H9 (cell line): ENCODE measurements around the gene PTDSS2. TPM values are rescaled to one million over a fixed set of nuclear protein-coding genes. Genes with fewer than 3 reads are reported as not detected.

ENCODE experiments used
- DNase-seq: peaks from one replicate; pipeline ENCODE4 v3.0.0-alpha.2; 2017
- H2AFZ ChIP-seq: one replicate; pipeline ENCODE4 v1.6.1; 2013; ENCODE audit warnings: mild to moderate bottlenecking, low read length, control low read depth, moderate library complexity
- H2AK5ac ChIP-seq: 2 replicates; pipeline ENCODE4 v1.6.1; 2013; ENCODE audit warnings: low read length, control low read depth, mixed read lengths; ENCODE audit not compliant: insufficient read length
- H2BK120ac ChIP-seq: one replicate; pipeline ENCODE4 v1.6.1; 2013; ENCODE audit warnings: low read depth, mild to moderate bottlenecking, low read length, control low read depth, inconsistent platforms; ENCODE audit not compliant: poor library complexity, severe bottlenecking
- H2BK12ac ChIP-seq: 2 replicates; pipeline ENCODE4 v1.6.1; 2013; ENCODE audit warnings: low read length, control low read depth, mixed read lengths, low read depth; ENCODE audit not compliant: insufficient read length
- H2BK15ac ChIP-seq: 2 replicates; pipeline ENCODE4 v1.6.1; 2013; ENCODE audit warnings: low read depth, low read length, control low read depth
- H2BK20ac ChIP-seq: one replicate; pipeline ENCODE4 v1.6.1; 2013; ENCODE audit warnings: low read depth, mild to moderate bottlenecking, low read length, control low read depth, inconsistent platforms; ENCODE audit not compliant: poor library complexity, severe bottlenecking
- H2BK5ac ChIP-seq: 2 replicates; pipeline ENCODE4 v1.6.1; 2013; ENCODE audit warnings: low read length, control low read depth, mixed read lengths; ENCODE audit not compliant: insufficient read length
- H3K14ac ChIP-seq: 2 replicates; pipeline ENCODE4 v1.6.1; 2013; ENCODE audit warnings: low read length, control low read depth; ENCODE audit not compliant: insufficient read depth
- H3K18ac ChIP-seq: 2 replicates; pipeline ENCODE4 v1.6.1; 2013; ENCODE audit warnings: low read depth, mild to moderate bottlenecking, mixed read lengths, low read length, control low read depth; ENCODE audit not compliant: insufficient read length
- H3K23ac ChIP-seq: 2 replicates; pipeline ENCODE4 v1.6.1; 2013; ENCODE audit warnings: low read length, control low read depth, mixed read lengths, low read depth; ENCODE audit not compliant: insufficient read length
- H3K23me2 ChIP-seq: 2 replicates; pipeline ENCODE4 v1.6.1; 2013; ENCODE audit warnings: low read depth, mild to moderate bottlenecking, mixed read lengths, low read length, control low read depth; ENCODE audit not compliant: insufficient read length, poor library complexity, severe bottlenecking
- H3K27ac ChIP-seq: 2 replicates; pipeline ENCODE4 v1.5.1; 2013; ENCODE audit warnings: low read length, control low read depth, mixed read lengths, low read depth; ENCODE audit not compliant: insufficient read length
- H3K27me3 ChIP-seq: 2 replicates; pipeline ENCODE4 v1.6.1; 2013; ENCODE audit warnings: low read length, control low read depth, inconsistent platforms; ENCODE audit not compliant: insufficient read depth
- H3K4ac ChIP-seq: 2 replicates; pipeline ENCODE4 v1.6.1; 2013; ENCODE audit warnings: low read depth, mild to moderate bottlenecking, control low read depth, inconsistent platforms, low read length, moderate library complexity
- H3K4me1 ChIP-seq: 2 replicates; pipeline ENCODE4 v1.6.1; 2013; ENCODE audit warnings: low read length, control low read depth, inconsistent platforms; ENCODE audit not compliant: insufficient read depth
- H3K4me2 ChIP-seq: 2 replicates; pipeline ENCODE4 v1.6.1; 2013; ENCODE audit warnings: low read length, control low read depth, mixed read lengths; ENCODE audit not compliant: insufficient read length, insufficient read depth
- H3K56ac ChIP-seq: 2 replicates; pipeline ENCODE4 v1.6.1; 2013; ENCODE audit warnings: low read depth, mild to moderate bottlenecking, mixed read lengths, low read length, control low read depth; ENCODE audit not compliant: insufficient read length
- H3K79me1 ChIP-seq: 2 replicates; pipeline ENCODE4 v1.6.1; 2013; ENCODE audit warnings: low read depth, mild to moderate bottlenecking, moderate library complexity, low read length, control low read depth, inconsistent platforms; ENCODE audit not compliant: insufficient read depth, poor library complexity, severe bottlenecking
- H3K79me2 ChIP-seq: 2 replicates; pipeline ENCODE4 v1.6.1; 2013; ENCODE audit warnings: low read length, control low read depth, inconsistent platforms; ENCODE audit not compliant: insufficient read depth
- H3K9ac ChIP-seq: 2 replicates; pipeline ENCODE4 v1.6.1; 2013; ENCODE audit warnings: low read length, control low read depth, mixed read lengths; ENCODE audit not compliant: insufficient read length; ENCODE audit errors: extremely low read depth
- H3K9me3 ChIP-seq: one replicate; pipeline ENCODE4 v1.6.1; 2013; ENCODE audit warnings: low read depth, low read length, inconsistent platforms; ENCODE audit not compliant: control insufficient read depth
- H3T11ph ChIP-seq: one replicate; pipeline ENCODE4 v1.6.1; 2013; ENCODE audit warnings: mild to moderate bottlenecking, low read length, control low read depth, inconsistent platforms
- H4K20me1 ChIP-seq: one replicate; pipeline ENCODE4 v1.6.1; 2013; ENCODE audit not compliant: control insufficient read depth, insufficient read length, insufficient read depth
- H4K5ac ChIP-seq: 2 replicates; pipeline ENCODE4 v1.6.1; 2013; ENCODE audit warnings: low read depth, mild to moderate bottlenecking, mixed read lengths, low read length, control low read depth; ENCODE audit not compliant: insufficient read length
- H4K8ac ChIP-seq: replicated peaks from 2 replicates; pipeline ENCODE4 v1.6.1; 2013; ENCODE audit warnings: low read length, control low read depth, mixed read lengths, low read depth; ENCODE audit not compliant: insufficient read length
- H4K91ac ChIP-seq: 2 replicates; pipeline ENCODE4 v1.6.1; 2013; ENCODE audit warnings: low read depth, mild to moderate bottlenecking, moderate library complexity, mixed read lengths, low read length, control low read depth; ENCODE audit not compliant: insufficient read length
- H3K27ac Mint-ChIP-seq, 3 experiments: 2 replicates in 2 of 3; 3 replicates in 1 of 3; pipeline ENCODE4 v1.8.0; 2020 to 2021; ENCODE audit warnings: mixed read lengths in 3 of 3, mild to moderate bottlenecking in 1 of 3, moderate library complexity in 1 of 3
- H3K27me3 Mint-ChIP-seq: 2 replicates; pipeline ENCODE4 v1.8.0; 2021; ENCODE audit warnings: low read depth, mild to moderate bottlenecking, moderate library complexity, mixed read lengths
- H3K36me3 Mint-ChIP-seq, 3 experiments: 2 replicates in 2 of 3; 3 replicates in 1 of 3; pipeline ENCODE4 v1.8.0; 2020 to 2021; ENCODE audit warnings: low read depth in 3 of 3, mixed read lengths in 3 of 3; ENCODE audit not compliant: insufficient read depth in 1 of 3
- H3K4me1 Mint-ChIP-seq, 2 experiments: 2 replicates each; pipeline ENCODE4 v1.8.0; 2020; ENCODE audit warnings: mixed read lengths in 2 of 2
- H3K4me3 Mint-ChIP-seq, 2 experiments: 2 replicates in 1 of 2; 3 replicates in 1 of 2; pipeline ENCODE4 v1.8.0; 2020 to 2021; ENCODE audit warnings: mild to moderate bottlenecking in 2 of 2, mixed read lengths in 2 of 2, moderate library complexity in 1 of 2
- H3K9me3 Mint-ChIP-seq, 2 experiments: 2 replicates in 1 of 2; 3 replicates in 1 of 2; pipeline ENCODE4 v1.8.0; 2020; ENCODE audit warnings: mild to moderate bottlenecking in 2 of 2, mixed read lengths in 2 of 2, moderate library complexity in 1 of 2
- WGBS: extraction: QIAGEN DNeasy Blood & Tissue Kit; methylation state at CpG from one replicate; pipeline ENCODE4 v1.1.7; 2013; ENCODE audit warnings: missing lambda C conversion rate, low lambda C conversion rate, mixed read lengths; ENCODE audit not compliant: insufficient read length; ENCODE audit errors: extremely low coverage; 5-methylcytosine and 5-hydroxymethylcytosine counted together
- total RNA-seq: library from RNA; stranded (reverse); gene quantifications from 2 replicates; pipeline ENCODE4 v1.2.1, GENCODE V29; 2021
- TF ChIP-seq, protein P1 (sequence below): fragments of 200-600 bp; sonication (generic); conservative IDR thresholded peaks from 3 replicates; pipeline ENCODE4 v1.8.0; 2021; ENCODE audit warnings: antibody characterized with exemption, mild to moderate bottlenecking

Gene PTDSS2
- total RNA-seq, 1 experiment from 2014 or later = 55.3 TPM

DNA sequence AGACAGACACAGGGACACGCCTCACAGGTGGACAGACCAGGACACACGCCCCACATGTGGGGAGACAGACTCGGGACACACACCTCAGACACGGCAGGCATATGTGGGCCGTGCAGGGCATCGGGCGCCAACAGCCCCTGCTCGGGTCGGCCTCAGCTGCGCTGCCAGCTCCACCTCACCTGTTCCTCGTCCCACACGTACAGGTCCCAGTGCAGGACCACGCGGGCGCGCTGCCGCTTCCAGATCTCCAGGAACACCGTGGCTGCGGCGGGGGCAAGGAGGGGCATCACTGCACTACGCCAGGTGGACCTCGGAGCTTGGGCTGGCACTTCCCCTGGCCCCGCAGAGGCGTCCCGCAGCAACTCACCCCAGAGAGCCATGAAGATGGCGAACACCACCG lies 20.7 kb upstream of the PTDSS2 start:
- Histone ChIP-seq H2BK12ac (no peak overlapping the region), H2BK120ac (no peak overlapping the region), H2AK5ac (no peak overlapping the region), H3K79me1 (no peaks in the 10 kb centered on the region), H2BK20ac (no peak overlapping the region), H3K4me2 (no peak overlapping the region), H3K18ac (no peak overlapping the region), H3K27ac (no peak overlapping the region), H3K4me1 (no peaks in the 10 kb centered on the region), H2BK15ac (no peak overlapping the region), H3K9ac (no peak overlapping the region), H4K5ac (no peak overlapping the region), H2AFZ (no peak overlapping the region), H2BK5ac (no peak overlapping the region), H4K20me1 (no peaks in the 10 kb centered on the region), H3K79me2 (no peaks in the 10 kb centered on the region), H3K23me2 (no peaks in the 10 kb centered on the region), H3K23ac (no peak overlapping the region), H3K27me3 (no peaks in the 10 kb centered on the region), H3K4ac (no peak overlapping the region), H3K14ac (no peak overlapping the region), H4K8ac (no peak overlapping the region), H3T11ph (no peak overlapping the region), H3K9me3 (no peaks in the 10 kb centered on the region), H3K56ac (no peak overlapping the region), H4K91ac (no peak overlapping the region)
- DNase-seq = no peak
- H3K4me3 Mint-ChIP-seq = no peak overlapping the region
- no CpG with 5 or more reads among the region's 27 CpGs for WGBS
- peaks cover 0 to 3% of the 10 kb centered on the region in 2 experiments; a peak in 1 of 4 replicates for H3K4me1 Mint-ChIP-seq
- TF ChIP-seq, protein P1, sequence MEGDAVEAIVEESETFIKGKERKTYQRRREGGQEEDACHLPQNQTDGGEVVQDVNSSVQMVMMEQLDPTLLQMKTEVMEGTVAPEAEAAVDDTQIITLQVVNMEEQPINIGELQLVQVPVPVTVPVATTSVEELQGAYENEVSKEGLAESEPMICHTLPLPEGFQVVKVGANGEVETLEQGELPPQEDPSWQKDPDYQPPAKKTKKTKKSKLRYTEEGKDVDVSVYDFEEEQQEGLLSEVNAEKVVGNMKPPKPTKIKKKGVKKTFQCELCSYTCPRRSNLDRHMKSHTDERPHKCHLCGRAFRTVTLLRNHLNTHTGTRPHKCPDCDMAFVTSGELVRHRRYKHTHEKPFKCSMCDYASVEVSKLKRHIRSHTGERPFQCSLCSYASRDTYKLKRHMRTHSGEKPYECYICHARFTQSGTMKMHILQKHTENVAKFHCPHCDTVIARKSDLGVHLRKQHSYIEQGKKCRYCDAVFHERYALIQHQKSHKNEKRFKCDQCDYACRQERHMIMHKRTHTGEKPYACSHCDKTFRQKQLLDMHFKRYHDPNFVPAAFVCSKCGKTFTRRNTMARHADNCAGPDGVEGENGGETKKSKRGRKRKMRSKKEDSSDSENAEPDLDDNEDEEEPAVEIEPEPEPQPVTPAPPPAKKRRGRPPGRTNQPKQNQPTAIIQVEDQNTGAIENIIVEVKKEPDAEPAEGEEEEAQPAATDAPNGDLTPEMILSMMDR = no peak
- peaks cover 9% of the 10 kb centered on the region for H3K27me3 Mint-ChIP-seq
- H3K27ac Mint-ChIP-seq = no peak overlapping the region; a peak in 1 of 7 replicates
- peaks cover 0 to 7% (median 4%) of the 10 kb centered on the region in 3 experiments; a peak in 3 of 7 replicates for H3K36me3 Mint-ChIP-seq
- H3K9me3 Mint-ChIP-seq = no peaks in the 10 kb centered on the region; a peak in 1 of 5 replicates
